NAMALWA (cell line): ENCODE results near the gene PLXNA4.

Source experiments
- DNase-seq: peaks from one replicate; pipeline ENCODE4 v3.0.0-alpha.2; 2015; ENCODE audit warnings: low spot score

Gene PLXNA4

DNA sequence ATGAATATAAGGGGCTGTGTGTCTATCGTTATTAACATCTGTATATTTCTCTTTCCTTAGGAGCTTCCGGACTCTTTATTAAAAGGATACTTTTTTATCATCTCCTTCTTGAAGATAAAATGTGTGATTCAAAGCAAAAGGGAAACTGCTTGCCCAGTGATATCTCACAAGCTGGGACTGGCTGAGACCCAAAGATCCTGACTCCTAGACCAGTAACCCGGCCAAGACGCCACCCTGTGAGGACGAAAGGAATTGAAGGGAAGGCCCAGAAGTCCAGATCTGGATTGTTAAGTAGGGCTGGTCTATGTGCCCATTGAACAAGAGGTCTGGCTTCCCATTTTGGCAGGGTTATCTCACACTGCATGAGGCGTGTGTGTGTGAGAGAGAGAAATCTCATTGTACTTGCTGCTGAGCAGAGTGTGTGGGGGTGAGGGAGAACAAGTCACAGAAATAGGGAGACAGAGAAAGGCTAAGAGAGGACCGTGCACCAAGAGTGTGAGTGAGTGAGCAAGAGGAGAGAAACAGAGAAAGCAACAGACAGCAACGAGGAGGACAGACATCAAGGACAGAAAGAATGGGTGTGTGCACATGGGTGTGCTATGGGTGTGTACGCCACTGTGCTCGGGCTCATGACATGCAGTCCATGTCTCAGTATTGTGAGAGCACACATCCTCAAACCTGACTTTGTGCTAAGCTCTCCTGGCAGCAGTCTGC lies 75.4 kb downstream of the PLXNA4 start:
- DNase-seq, result no peak

DNA sequence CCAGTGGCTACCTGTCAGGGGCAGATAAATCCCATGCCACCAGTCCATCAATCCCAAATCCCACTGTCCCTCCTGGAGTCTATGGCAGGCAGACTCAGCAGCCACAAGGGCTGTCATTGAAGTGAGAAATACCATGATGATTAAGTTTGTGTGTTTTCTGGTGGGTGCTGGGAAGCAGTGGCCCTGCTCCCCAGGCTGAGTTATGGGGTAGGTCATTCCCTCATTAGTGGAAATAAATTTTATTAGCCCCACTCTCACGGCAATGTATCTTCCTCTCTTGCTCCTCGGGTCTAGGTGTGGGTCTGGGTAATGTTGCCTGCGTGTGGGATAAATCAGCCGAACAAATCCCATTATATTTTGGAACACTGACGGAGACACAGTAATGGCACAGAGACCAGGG lies 76.8 kb downstream of the PLXNA4 start:
- no peak for DNase-seq

DNA sequence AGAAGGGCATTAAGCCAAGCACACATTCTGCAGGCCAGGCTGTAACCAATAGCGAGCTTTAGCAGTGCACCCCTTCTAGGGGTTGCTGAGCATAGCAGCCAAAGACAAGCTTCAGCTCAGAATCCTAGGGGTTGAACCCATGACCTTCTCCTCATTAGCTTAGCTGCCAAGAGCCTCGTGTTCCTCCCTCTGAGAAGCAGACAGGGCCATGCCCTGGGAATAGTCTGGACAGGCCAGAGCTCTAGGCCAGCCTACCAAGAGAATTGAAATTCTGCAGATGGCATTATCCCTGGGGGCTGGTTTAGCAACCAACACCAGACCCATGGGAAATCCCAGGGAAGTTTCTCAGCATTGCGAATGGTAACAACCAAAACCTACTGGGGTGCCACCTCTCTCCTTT lies 77.2 kb downstream of the PLXNA4 start:
- DNase-seq, result no peak

DNA sequence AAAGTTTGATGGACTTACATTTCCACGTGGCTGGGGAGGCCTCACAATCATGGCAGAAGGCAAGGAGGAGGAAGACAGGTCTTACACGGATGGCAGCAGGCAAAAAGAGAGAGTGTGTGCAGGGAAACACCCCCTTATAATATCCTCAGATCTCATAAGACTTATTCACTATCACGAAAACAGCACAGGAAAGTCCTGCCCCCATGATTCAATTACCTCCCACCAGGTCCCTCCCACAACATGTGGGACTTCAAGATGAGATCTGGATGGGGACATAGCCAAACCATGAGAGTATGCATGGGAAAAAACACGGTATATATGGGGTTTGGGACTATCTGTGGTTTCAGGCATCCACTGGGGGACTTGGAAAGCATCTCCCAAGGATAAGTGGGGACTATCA lies 78.0 kb downstream of the PLXNA4 start:
- no peak for DNase-seq

DNA sequence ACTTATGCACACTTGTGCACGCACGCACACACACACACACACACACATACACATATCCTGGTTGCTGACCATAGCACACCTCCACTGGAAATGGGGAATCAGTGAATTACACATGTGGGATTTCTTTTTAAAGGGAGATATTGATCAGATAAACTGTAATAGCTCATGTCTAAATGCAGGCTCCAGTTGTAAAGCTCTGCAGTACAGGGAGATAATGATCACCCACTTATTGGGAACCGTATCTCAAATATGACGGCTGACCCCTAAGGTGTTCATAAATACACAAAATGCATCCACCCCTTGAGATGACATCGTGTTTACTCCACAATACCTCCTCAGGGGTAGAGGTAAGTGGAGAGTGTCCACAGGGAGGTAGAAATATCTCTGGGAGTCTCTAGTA lies 79.2 kb downstream of the PLXNA4 start:
- DNase-seq, result no peak

DNA sequence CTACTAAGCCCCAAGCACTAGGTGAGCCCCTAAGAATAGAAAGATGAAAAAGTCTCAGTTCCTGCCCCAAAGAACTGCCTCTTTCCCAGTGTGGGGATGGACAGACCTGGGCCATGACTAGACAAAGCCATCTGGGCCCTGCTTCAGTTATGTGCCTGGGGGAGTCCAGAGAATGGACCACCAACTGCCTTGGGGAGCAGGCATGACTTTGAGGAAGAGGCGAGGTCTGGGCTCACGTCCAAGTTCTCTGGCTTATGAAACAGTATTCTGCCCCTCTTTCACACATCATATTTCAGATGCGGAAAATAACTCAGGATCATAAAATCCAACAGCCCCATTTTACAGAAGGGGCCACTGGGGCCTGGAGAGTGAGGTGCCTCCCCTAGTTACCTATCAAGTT lies 80.3 kb downstream of the PLXNA4 start:
- DNase-seq, result no peak

DNA sequence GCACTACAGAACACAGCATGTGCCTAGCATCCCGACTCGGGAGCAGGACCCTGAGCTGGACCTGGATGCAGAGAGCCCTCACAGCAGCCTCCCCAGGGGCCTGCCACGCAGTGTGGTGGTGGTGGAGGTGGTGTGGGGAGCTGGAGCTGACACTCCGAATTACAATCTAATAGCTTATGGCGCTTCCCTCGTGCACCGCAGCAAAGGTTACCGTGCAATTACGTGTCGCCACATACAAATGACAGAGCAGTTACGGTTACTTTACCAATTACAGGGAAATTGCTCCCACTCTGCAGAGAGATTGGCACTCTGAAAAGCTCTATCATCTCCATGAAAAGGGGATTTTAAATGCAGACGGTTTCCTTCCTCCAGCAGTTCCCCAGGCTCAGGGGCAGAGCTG lies 81.8 kb downstream of the PLXNA4 start:
- DNase-seq, result no peak

DNA sequence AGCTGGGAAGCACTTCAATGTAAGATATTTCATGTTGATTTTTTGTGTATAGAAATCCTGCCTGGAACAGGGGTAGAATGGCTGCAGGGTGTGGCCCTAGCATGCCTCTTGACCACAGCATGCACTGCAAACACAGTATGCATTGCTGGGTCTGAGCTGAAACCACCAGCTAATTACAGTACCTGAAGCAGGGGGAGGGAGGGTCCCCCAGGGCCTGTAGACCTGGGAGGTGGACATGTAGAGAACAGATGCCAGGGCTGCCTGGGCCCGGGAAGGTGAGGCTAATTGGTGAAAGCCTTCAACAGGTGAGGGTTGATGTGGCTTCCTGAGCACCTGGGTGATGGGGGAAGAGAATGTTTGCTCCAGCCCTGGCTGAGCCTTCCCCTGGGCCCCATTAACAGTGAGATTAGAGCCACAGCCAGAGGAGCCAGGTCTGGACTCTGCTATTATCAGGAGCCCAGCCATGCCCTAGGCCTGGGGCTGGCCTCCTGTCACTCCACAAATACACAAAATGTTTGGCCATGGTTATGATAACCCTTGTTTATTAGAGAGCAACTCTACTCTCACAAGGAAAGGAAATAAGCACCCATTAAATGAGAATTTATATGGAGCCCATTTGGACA lies 83.3 kb downstream of the PLXNA4 start:
- no peak for DNase-seq

DNA sequence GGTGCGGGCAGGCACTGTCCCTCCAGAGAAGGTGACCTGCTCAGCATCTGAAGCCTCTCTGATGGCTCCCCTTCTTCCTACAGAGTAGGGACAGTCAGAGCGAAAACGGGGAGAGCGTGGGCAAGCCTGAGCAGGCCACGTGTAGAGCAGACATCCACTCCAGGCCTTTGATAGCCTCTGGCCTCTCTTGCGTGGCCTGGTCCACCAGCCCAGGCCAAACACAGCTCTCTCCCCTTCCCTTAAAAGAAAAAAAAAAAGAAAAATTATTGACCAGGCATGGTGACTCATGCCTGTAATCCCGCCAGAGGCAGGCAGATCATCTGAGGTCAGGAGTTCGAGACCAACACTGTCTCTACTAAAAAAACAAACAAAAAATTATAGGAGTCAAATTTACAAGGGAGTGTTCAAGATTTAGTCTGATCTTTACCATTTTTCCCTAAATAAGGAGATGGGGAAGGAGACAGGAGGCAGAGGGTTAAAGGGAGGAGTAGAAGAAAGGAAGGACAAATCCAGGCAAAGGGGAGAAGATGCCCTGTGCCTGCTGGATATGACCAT lies 84.8 kb downstream of the PLXNA4 start:
- DNase-seq, result no peak

DNA sequence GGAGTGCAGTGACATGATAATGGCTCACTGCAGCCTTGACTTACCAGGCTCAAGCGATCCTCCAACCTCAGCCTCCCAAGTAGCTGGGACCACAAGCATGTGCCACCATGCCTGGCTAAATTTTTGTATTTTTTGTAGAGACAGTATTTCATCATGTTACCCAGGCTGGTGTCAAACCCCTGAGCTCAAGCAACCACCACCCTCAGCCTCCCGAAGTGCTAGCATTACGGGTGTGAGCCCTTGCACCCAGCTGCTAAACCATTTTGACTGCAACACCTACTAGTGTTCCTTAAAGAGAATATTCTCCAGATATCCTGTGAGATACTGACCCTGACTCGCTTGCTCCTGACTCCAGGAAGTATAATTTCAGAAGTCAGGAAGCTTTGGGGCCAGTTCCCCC lies 85.8 kb downstream of the PLXNA4 start:
- no peak for DNase-seq

DNA sequence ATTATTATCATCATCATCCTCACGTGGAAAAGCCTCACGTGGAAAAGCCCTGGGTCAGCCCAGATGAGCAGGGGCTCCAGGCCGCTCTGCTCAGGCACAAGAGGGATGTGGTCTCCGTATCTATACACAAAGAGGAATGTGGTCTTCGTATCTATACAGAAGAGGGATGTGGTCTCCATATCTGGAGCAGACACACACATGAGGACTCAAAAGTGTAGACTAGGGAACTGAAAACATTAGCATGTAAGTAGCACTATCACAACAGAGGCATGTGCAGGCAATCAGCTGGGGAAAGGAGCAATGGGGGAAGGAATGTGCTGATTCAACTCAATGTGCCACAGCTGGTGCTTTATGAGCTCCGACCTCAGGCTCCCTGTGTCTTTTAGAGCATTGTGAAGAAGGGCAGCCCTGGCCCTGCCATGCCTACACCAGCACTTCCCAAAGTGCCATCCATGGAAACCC lies 86.5 kb downstream of the PLXNA4 start:
- no peak for DNase-seq

DNA sequence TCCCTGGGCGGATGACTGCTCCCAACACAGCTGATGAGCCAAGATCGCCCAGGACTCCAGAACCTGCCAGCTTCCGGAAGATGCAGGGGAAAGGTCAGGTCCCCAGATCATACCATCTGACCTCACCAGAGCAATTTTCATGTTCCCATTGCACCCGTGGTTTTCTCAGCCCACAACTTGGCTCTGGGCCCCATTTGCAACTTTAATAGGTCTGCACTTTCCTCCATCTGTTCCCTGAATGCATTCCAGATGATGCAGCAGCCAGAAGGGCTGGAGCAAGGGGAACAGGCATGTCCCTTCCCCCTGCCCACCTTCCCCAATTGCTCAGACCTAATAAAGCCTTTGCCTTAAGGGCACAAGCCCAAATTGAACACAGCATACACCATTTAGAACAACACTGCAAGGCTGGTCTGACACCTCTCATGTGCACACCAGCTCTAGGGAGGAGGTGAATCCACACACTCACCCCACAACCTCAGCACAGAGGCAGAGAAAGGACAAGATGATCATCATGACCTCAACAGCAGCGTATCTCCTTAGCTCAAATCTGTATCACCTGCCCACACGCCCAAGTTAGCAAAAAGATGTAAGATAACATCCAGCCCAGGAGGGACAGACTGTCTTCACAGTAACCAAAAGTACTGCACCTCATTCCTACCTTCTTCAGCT lies 87.5 kb downstream of the PLXNA4 start:
- no peak for DNase-seq

DNA sequence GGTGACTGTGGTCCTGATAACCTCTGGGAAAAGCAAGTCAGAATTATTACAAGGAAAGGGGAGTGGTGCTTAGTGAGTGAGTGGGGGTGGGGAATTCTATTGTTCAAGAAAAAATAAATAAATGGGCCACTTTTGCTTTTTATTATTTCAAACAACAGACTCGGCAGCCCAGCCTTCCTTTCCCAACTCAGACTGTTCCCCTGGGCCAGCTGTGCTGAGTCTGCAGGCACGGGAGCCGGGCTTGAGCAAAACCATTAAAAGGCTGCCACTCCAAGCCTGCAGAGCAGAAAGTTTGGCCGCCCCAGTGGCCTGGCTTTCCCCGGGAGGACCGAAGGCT lies 90.0 kb downstream of the PLXNA4 start:
- no peak for DNase-seq

DNA sequence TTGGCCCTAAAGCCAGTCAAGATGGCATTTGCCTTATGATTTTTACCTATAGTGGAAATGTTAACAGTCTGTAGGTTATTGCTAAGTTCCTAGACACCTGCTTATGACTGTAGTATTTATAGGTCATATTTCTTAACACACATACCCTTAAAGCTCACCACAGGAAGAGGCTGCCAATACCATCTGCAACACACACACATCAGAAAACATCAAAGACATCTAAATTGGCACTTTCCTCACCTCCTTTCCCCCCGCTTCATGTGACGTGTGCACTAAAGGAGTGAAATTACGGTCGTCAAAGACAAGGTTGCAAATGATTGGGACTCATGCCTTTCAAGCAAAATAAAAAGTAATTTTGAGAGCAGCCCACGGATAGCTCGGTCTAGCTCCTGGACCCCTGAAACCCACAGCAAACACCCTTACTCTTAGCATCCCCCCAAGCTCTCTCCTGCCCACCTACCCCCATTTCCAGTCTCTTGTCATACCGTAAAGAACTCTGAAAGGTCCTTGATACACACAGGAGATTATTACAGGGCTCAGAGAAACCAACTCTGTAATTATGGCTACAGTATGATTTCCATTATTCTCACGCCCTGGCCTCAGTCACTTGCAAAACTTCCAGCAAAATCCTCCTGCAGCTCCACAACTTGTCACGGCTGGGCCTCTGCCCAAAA lies 90.5 kb downstream of the PLXNA4 start:
- no peak for DNase-seq

DNA sequence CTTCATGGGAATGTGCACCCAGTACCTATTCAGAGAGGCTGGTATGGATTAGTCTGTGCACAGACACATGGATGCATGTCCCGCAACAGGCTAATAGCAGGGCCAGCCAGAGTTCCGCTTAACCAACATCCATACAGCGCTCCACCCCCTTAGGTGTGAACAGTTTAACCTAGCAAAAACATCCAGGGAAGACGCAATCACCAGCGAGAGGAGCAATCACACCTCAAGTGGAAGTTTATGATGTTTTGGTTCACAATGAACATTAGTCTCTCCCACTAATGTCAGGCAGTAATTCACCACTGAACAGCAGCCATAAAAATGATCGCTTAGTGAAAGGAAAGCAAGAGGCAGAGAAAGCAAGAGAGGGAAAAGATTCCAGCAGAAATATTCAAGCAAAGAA lies 91.1 kb downstream of the PLXNA4 start:
- DNase-seq, result no peak

DNA sequence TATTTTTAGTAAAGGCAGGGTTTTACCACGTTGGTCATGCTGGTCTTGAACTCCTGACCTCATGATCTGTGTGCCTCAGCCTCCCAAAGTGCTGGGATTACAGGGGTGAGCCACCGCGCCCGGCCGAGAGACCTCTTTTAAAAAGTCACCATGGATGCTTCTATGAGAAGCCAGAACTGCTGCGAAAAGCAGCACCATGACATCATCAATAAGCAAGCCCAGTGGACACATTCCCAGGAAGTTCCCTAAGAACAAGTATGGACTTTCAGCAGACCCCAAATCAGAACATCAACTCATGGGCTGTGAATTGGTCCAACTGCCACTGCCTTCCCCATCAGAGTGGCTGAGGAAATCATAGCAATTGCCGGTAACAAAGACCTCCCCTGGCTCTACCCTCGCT lies 93.4 kb downstream of the PLXNA4 start:
- no peak for DNase-seq

DNA sequence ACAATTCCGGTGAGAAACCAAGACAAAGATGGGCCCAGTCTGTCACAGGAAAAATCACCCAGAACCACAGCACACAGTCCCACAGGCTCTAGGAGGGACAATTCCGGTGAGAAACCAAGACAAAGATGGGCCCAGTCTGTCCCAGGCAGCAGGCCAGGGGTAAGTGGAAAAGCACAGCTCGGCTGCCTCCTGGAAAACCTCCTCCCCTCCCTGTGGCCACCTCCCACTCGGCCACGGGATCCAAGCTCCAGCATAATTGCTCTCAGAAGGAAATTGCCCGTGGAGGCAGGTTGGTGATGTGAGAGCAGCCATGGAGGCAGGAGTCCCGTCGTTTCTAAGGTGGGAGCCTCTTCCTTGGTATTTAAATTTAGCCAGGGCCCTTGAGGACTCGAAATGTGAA lies 95.7 kb downstream of the PLXNA4 start:
- no peak for DNase-seq

DNA sequence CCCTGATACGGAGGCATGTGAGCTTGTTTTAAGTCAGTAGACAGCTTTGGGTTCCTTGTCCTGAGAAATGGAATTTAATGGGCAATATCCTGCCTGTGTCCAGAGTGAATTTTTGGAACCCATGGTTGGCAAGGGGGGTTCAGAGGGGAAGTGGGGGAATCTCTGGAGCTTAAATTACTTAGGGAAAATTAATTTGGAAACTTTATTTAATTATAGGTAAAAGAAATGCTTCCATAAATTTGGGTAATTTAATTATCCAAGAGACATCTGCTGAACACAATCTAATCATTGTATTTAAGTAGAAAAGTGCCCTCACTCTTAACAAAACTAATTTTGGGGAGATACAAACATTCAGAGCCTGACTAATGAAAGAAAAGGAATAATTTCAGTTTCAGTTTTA lies 99.7 kb downstream of the PLXNA4 start:
- DNase-seq, result no peak

DNA sequence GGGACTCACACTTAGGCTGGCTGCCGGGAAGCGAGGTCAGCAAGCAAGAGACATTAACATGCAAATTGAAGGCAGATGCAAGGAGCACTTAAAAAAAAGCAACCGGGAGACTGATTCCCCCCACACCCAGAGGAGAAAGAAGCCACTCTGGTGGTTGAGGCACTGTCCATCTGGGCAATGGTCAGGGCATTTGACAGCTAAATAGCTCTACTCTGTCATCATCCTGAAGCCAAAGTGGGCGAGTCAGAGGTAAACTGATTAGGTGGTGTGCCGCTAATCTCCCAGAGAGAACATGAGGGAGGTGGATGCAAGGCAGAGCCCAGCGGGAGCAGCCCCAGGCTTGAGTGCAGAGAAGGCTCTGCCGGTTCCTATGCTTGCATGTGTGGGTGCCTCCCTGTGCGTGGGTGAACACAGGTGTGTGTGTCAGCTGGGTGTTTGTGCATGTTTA lies 100.6 kb downstream of the PLXNA4 start:
- no peak for DNase-seq

DNA sequence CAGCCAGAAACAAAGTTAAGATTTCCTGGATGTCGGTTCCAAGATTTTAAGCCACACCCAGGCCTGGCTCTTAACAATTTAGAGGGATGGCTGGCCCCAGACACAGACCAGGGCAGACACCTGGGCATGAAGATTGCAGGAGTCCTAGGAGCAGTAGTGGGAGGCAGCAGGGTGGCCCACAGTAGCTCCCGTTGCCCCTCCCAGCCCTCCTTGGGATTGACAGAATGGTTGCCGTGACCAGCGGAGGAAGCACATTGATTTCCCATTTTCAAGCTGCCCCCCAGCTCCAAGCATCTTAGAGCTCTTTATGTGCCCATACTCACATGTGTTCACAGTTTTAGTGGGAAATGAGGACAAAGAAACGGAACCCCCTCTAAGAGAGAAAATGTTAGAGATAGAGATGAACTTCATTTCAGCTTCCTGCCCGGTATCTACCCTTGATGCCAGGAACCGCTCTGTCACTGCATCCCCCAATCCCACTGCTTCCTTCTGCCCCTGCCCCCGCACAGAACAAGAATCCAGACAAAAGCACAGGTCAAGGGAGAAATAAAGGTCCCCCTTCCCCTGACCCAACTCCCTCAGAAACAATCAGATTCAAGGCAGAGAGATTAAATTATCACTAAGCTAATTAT lies 101.1 kb downstream of the PLXNA4 start:
- no peak for DNase-seq

DNA sequence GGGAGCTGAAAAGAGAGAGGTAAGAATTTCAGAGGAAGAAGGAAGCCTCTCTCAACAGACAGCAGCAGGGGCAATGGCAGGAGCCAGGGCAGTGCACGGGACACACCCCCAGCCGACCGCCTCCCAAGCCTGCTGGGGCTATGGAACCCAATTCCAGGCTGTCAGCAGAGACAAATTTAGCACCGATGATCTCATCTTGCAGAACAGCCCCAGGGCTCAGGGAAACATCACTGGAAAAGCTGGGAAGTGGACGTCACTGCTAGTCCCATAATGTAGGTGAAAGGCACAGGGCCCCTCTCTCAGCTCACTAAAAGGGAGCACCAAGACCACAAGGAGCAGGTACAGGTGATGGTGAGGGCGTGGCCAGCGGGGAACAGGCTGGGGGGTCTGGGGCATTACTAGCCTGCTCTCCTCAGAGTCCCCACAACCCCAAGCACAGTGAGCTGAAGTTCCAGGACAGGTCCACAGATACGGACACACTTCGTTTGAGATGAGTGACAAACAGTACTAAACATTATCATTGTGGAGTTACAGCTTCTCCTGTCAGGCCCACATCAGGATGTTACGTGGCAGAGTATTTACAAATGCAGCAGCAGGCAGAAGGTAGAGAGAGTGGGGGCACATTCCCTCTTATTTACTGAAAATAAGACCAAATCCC lies 103.7 kb downstream of the PLXNA4 start:
- DNase-seq, result no peak

DNA sequence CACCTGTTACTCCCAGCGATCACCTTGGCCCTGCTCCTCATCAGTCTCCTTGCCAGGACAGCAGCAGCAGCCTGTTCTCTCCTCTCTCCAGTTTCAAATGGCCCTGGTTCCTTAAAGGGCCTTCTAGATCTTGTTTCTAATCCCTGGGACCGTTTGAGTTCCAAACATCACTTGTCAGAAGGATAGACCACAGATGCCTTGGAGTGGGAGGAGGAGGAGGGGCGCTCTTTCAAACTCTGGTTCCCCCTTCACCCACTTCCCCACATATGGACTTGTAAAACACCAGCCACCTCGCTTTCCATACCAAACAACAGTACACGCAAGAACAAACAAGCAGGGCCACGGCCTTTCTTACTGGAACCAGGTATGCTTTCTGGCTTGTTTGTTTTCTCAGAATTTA lies 104.8 kb downstream of the PLXNA4 start:
- DNase-seq, result no peak
